Spleen (tissue), 7 donors: ENCODE data around the gene NFKBIL1.

Experiments
- CTCF ChIP-seq, 11 experiments: fragments of 200-600 bp in 7 of 11; fragments of 450-650 bp in 4 of 11; sonication (generic) in 4 of 11; IDR thresholded peaks in 8 of 11; conservative IDR thresholded peaks in 3 of 11; 1 replicate in 7 of 11; 2 replicates in 4 of 11; pipeline versions ENCODE4 v1.4.0 to v1.8.0; 2016 to 2021; ENCODE audit warnings: antibody characterized with exemption in 11 of 11, inconsistent platforms in 4 of 11, mild to moderate bottlenecking in 1 of 11
- POLR2A ChIP-seq, 3 donors: fragments of 450-650 bp; IDR thresholded peaks; one replicate each; pipeline ENCODE4 v1.5.1; 2017; ENCODE audit warnings: antibody characterized with exemption in 3 of 3, mild to moderate bottlenecking in 1 of 3
- POLR2AphosphoS5 ChIP-seq, 3 donors: sonication (generic); formaldehyde crosslinking; IDR thresholded peaks; one replicate each; pipeline ENCODE4 v1.5.1; 2017; ENCODE audit warnings: antibody characterized with exemption in 3 of 3
- donor health status: DM: no; HTN: no; CAD: no; lungs with moderate emphysema.
- donor health status: DM: no; HTN: no; CAD: no.
- donor health status: DM: no; HTN: no; CAD: no.

- TF ChIP-seq CTCF (IDR thresholded peaks at IDR 0.05 in 8 of 11, conservative IDR thresholded peaks at IDR 0.05 in 3 of 11) (no peak), POLR2A (IDR thresholded peaks at IDR 0.05) (no peak), POLR2AphosphoS5 (IDR thresholded peaks at IDR 0.05) (no peak)
Measured at GRCh38 chr6:31544676-31545075, 2.7 kb upstream of the NFKBIL1 start.
